Endothelial cell of umbilical vein (primary cell): Measurements from ENCODE around the gene UBE3B. TPM values are rescaled to one million over a fixed set of nuclear protein-coding genes. Genes with fewer than 3 reads are reported as not detected.

Source experiments
- BruUV-seq: library from RNA; stranded (reverse); fragments of 400-500 nt; replicated peaks from 2 replicates; lab custom pipeline; 2021; lab: Mats Ljungman, UMichigan
- CTCF ChIA-PET: fragments of 300-600, 350-600 bp; sonication (Branson Sonifier 250); formaldehyde crosslinking; loops from one replicate; lab custom pipeline; 2021; ENCODE audit warnings: antibody characterized with exemption, inconsistent platforms; lab: Charles Lee
- POLR2A ChIA-PET: fragments of 300-600, 350-600 bp; sonication (Branson Sonifier 250); formaldehyde crosslinking; loops from one replicate; lab custom pipeline; 2021; ENCODE audit warnings: antibody characterized with exemption, inconsistent platforms; lab: Charles Lee
- DNase-seq: peaks from one replicate; pipeline ENCODE4 v3.0.0-alpha.2; 2011; ENCODE audit warnings: low read depth, low spot score
- FAIRE-seq: peaks from 2 replicates; lab custom pipeline; 2011; peaks lifted over from hg19 to GRCh38; lab: Jason Lieb, UNC
- H2AFZ ChIP-seq: 2 replicates; pipeline ENCODE4 v1.6.0; 2012; ENCODE audit warnings: low read depth, low read length, control low read depth, inconsistent platforms
- H3K27ac ChIP-seq: 2 replicates; pipeline ENCODE4 v1.5.1; 2011; ENCODE audit warnings: low read depth, mild to moderate bottlenecking, control low read depth, low read length, moderate library complexity; ENCODE audit not compliant: insufficient read depth
- H3K27me3 ChIP-seq, 2 experiments: 2 replicates each; pipeline versions ENCODE4 v1.6.0 to v1.6.1; 2011; ENCODE audit warnings: low read length in 2 of 2, mixed read lengths in 1 of 2; ENCODE audit not compliant: control insufficient read depth in 2 of 2, insufficient read depth in 2 of 2
- H3K36me3 ChIP-seq, 2 experiments: 2 replicates in 1 of 2; 3 replicates in 1 of 2; pipeline ENCODE4 v1.5.1; 2011; ENCODE audit warnings: low read length in 2 of 2, mild to moderate bottlenecking in 1 of 2, moderate library complexity in 1 of 2; ENCODE audit not compliant: control insufficient read depth in 2 of 2, insufficient read depth in 2 of 2; ENCODE audit errors: extremely low read depth in 1 of 2
- H3K4me1 ChIP-seq: 3 replicates; pipeline ENCODE4 v1.5.1; 2011; ENCODE audit warnings: mild to moderate bottlenecking, low read length; ENCODE audit not compliant: control insufficient read depth, insufficient read depth; ENCODE audit errors: extremely low read depth
- H3K4me2 ChIP-seq: 2 replicates; pipeline ENCODE4 v1.6.1; 2011; ENCODE audit warnings: low read length, control low read depth, mixed read lengths; ENCODE audit not compliant: insufficient read depth
- H3K4me3 ChIP-seq, 3 experiments: fragments of 200-600 bp in 1 of 3; sonication (generic), shearing (Covaris generic) in 1 of 3; replicated peaks in 1 of 3; 2 replicates each; pipeline ENCODE4 v1.5.1; 2011 to 2016; ENCODE audit warnings: control low read depth in 3 of 3, low read length in 3 of 3, mild to moderate bottlenecking in 2 of 3, inconsistent platforms in 1 of 3, low read depth in 1 of 3, moderate library complexity in 1 of 3; ENCODE audit not compliant: insufficient read depth in 1 of 3
- H3K79me2 ChIP-seq: 2 replicates; pipeline ENCODE4 v1.6.0; 2012; ENCODE audit warnings: low read length, inconsistent platforms; ENCODE audit not compliant: control insufficient read depth, insufficient read depth
- H3K9ac ChIP-seq: replicated peaks from 2 replicates; pipeline ENCODE3; 2011; ENCODE audit warnings: low read length, control low read depth; ENCODE audit not compliant: insufficient read depth; ENCODE audit errors: extremely low read depth
- H3K9me1 ChIP-seq: replicated peaks from 3 replicates; pipeline ENCODE4 v1.6.0; 2011; ENCODE audit warnings: mild to moderate bottlenecking, low read length; ENCODE audit not compliant: control insufficient read depth, insufficient read depth; ENCODE audit errors: extremely low read depth
- H3K9me3 ChIP-seq: replicated peaks from 2 replicates; pipeline ENCODE4 v1.5.1; 2012; ENCODE audit warnings: low read length, inconsistent platforms; ENCODE audit not compliant: control insufficient read depth, insufficient read depth
- H4K20me1 ChIP-seq: replicated peaks from 2 replicates; pipeline ENCODE3; 2011; ENCODE audit warnings: mild to moderate bottlenecking, low read length; ENCODE audit not compliant: control insufficient read depth, insufficient read depth; ENCODE audit errors: extremely low read depth
- CTCF ChIP-seq, 2 donors: IDR thresholded peaks; 1 replicate in 1 of 2; 2 replicates in 1 of 2; pipeline ENCODE4 v1.5.1; 2011; ENCODE audit warnings: low read length in 2 of 2, mild to moderate bottlenecking in 2 of 2, moderate library complexity in 2 of 2, control low read depth in 1 of 2, inconsistent platforms in 1 of 2, low read depth in 1 of 2; ENCODE audit not compliant: insufficient read depth in 1 of 2; ENCODE audit errors: extremely low read depth in 1 of 2
- EZH2 ChIP-seq: IDR thresholded peaks from 2 replicates; pipeline ENCODE4 v1.6.1; 2012; ENCODE audit warnings: borderline replicate concordance, low read depth, mild to moderate bottlenecking, moderate library complexity, low read length, inconsistent platforms; ENCODE audit not compliant: severe bottlenecking
- FOS ChIP-seq: IDR thresholded peaks from 2 replicates; pipeline ENCODE4 v1.6.1; 2011; ENCODE audit warnings: mild to moderate bottlenecking, low read length, moderate library complexity, borderline replicate concordance; ENCODE audit not compliant: insufficient read depth
- GATA2 ChIP-seq: IDR thresholded peaks from 2 replicates; pipeline ENCODE4 v1.7.0; 2011; ENCODE audit warnings: low read depth, mild to moderate bottlenecking, moderate library complexity, mixed read lengths, low read length; ENCODE audit not compliant: insufficient read length, insufficient read depth
- JUN ChIP-seq: IDR thresholded peaks from 2 replicates; pipeline ENCODE4 v1.6.1; 2011; ENCODE audit warnings: borderline replicate concordance, low read depth; ENCODE audit not compliant: insufficient read length, insufficient read depth
- MAX ChIP-seq: IDR thresholded peaks from 2 replicates; pipeline ENCODE4 v1.6.1; 2011; ENCODE audit not compliant: insufficient read depth, insufficient read length
- MYC ChIP-seq: IDR thresholded peaks from one replicate; pipeline ENCODE4 v1.6.1; 2011; ENCODE audit warnings: mild to moderate bottlenecking, low read depth, low read length
- POLR2A ChIP-seq: IDR thresholded peaks from 2 replicates; pipeline ENCODE4 v1.6.1; 2012; ENCODE audit warnings: low read depth, mild to moderate bottlenecking, control low read depth, low read length
- POLR2AphosphoS5 ChIP-seq: IDR thresholded peaks from 2 replicates; pipeline ENCODE4 v1.6.1; 2012; ENCODE audit warnings: low read depth, mild to moderate bottlenecking, control low read depth, low read length, moderate library complexity; ENCODE audit not compliant: insufficient read depth
- dilution Hi-C: fragments of 300-500 bp; cut with MboI; formaldehyde crosslinking; loops from one replicate; pipeline ENCODE4 v1.15.0; 2019; ENCODE audit warnings: low sequenced_read_pairs; ENCODE audit not compliant: extremely low pct_ligation_motif_present
- intact Hi-C: fragments of 100-400 bp; cut with micrococcal nuclease; formaldehyde crosslinking; loops from one replicate; pipeline ENCODE4 v1.10.0; 2022
- polyA plus RNA-seq, 4 experiments: library from polyadenylated mRNA; depleted of rRNA in 3 of 4; stranded (reverse) in 3 of 4; unstranded in 1 of 4; fragments of >200 nt; gene quantifications; 2 replicates each; pipeline versions ENCODE4 v1.2.1 to v1.2.3, GENCODE V29; 2011 to 2012; ENCODE audit warnings: missing spikeins in 1 of 4
- total RNA-seq: library from RNA; stranded (reverse); gene quantifications from 2 replicates; pipeline ENCODE4 v1.2.3, GENCODE V29; 2021

The UBE3B gene
- total and polyA plus RNA-seq, 2 donors (not counting 3 experiments of a cell fraction or from before 2014, with no cell fraction given) = 24.9 to 40.8 TPM

- CTCF ChIA-PET = no interaction called here
- H3K9me1 ChIP-seq = no peaks in the 10 kb centered on the region
- TF ChIP-seq MAX = no peak
- no peak overlapping the region for H3K9ac ChIP-seq
- FAIRE-seq (no peak), DNase-seq (no peak)
- dilution Hi-C loops = no loop called here
- intact Hi-C loops = no loop called here
- no peaks in the 10 kb centered on the region for H3K9me3 ChIP-seq
- no peak overlapping the region for H3K27ac ChIP-seq
- peaks cover 0 to 2% of the 10 kb centered on the region in 2 experiments for H3K27me3 ChIP-seq
- H3K4me2 ChIP-seq = no peak overlapping the region
- no peak overlapping the region for H2AFZ ChIP-seq
- no peaks in the 10 kb centered on the region for H3K4me1 ChIP-seq
- no peaks in the 10 kb centered on the region for H4K20me1 ChIP-seq
- POLR2A ChIA-PET = no interaction called here
- no peaks in the 10 kb centered on the region for H3K79me2 ChIP-seq
- H3K36me3 ChIP-seq = peaks cover 0 to 2% of the 10 kb centered on the region in 2 experiments
- H3K4me3 ChIP-seq = no peak overlapping the region
- no TSS peak for BruUV-seq
These were observed 80.4 kb downstream of the UBE3B start for GRCh38 chr12:109557805-109558204.

GRCh38 chr12:109558374-109559199 lies 81.2 kb downstream of the UBE3B start:
- intact Hi-C loops (no loop called here), dilution Hi-C loops (no loop called here)
- Histone ChIP-seq H3K4me1 (no peaks in the 10 kb centered on the region), H3K4me3 (no peak overlapping the region), H3K27me3 (peaks cover 0 to 2% of the 10 kb centered on the region in 2 experiments), H3K9me3 (no peaks in the 10 kb centered on the region), H3K79me2 (no peaks in the 10 kb centered on the region), H3K9me1 (no peaks in the 10 kb centered on the region), H3K27ac (no peak overlapping the region), H3K9ac (no peak overlapping the region), H2AFZ (no peak overlapping the region), H3K4me2 (no peak overlapping the region), H3K36me3 (peaks cover 0 to 2% of the 10 kb centered on the region in 2 experiments), H4K20me1 (no peaks in the 10 kb centered on the region)
- no TSS peak for BruUV-seq
- TF ChIP-seq POLR2AphosphoS5 (no peak), EZH2 (no peak), MAX (no peak), JUN (no peak), CTCF (IDR thresholded peaks at IDR 0.05; ENCODE audit: extremely low read depth in 1 of 2, insufficient read depth in 1 of 2, low read depth in 1 of 2, low read length in 2 of 2) (no peak), FOS (no peak), MYC (no peak), POLR2A (no peak), GATA2 (no peak)
- DNase-seq (no peak), FAIRE-seq (no peak)
- POLR2A ChIA-PET = interaction anchor here (0.6 kb wide), 1 partner anchor 227 kb away, joined by 3 read pairs; no protein-coding TSS in a partner anchor
- CTCF ChIA-PET = interaction anchor here (1.5 kb wide), 1 partner anchor 15 kb away, joined by 6 read pairs; the partner anchor contains the start of gene MVK
